Measurements from ENCODE around the gene CCM2L.

Gene CCM2L

GRCh38 chr20:32010101-32010500, at the start of gene CCM2L:
Gene CCM2L (plus strand): TSS chr20:32010438. CDS start chr20:32010455, 17 bp downstream.
- DNase-seq (ENCODE audit: low read depth) = no peak

GRCh38 chr20:31962761-31963160, 47.5 kb upstream of the CCM2L start:
- DNase-seq (ENCODE audit: low read depth) = no peak

GRCh38 chr20:31963889-31964288, 46.3 kb upstream of the CCM2L start:
- no peak for DNase-seq (ENCODE audit: low read depth)

GRCh38 chr20:31966991-31967655, 43.1 kb upstream of the CCM2L start:
- DNase-seq (ENCODE audit: low read depth) = no peak

- no peak for DNase-seq (ENCODE audit: low read depth)
Measured at GRCh38 chr20:31967830-31968249, 42.4 kb upstream of the CCM2L start, which contains the start of gene XKR7. Gene XKR7 (plus strand): TSS chr20:31968151. CDS start chr20:31968176, 25 bp downstream.

GRCh38 chr20:31968291-31969126, 41.7 kb upstream of the CCM2L start:
- no peak for DNase-seq (ENCODE audit: low read depth)

- no peak for DNase-seq (ENCODE audit: low read depth)
Measured at GRCh38 chr20:31969991-31970390, 40.2 kb upstream of the CCM2L start.

GRCh38 chr20:31972471-31973021, 37.7 kb upstream of the CCM2L start:
- DNase-seq (ENCODE audit: low read depth) = peak; percentile 18

GRCh38 chr20:31974296-31974695, 35.9 kb upstream of the CCM2L start:
- DNase-seq (ENCODE audit: low read depth) = no peak

GRCh38 chr20:31974951-31975487, 35.2 kb upstream of the CCM2L start:
- DNase-seq (ENCODE audit: low read depth) = no peak

GRCh38 chr20:31975874-31976273, 34.4 kb upstream of the CCM2L start:
- no peak for DNase-seq (ENCODE audit: low read depth)

- DNase-seq (ENCODE audit: low read depth) = no peak
Measured at GRCh38 chr20:31977080-31977479, 33.2 kb upstream of the CCM2L start.

- no peak for DNase-seq (ENCODE audit: low read depth)
Measured at GRCh38 chr20:31979713-31980426, 30.4 kb upstream of the CCM2L start.

- DNase-seq (ENCODE audit: low read depth) = no peak
Measured at GRCh38 chr20:31981784-31982183, 28.5 kb upstream of the CCM2L start.

GRCh38 chr20:31984981-31985471, 25.2 kb upstream of the CCM2L start:
- no peak for DNase-seq (ENCODE audit: low read depth)

- peak; percentile 4 for DNase-seq (ENCODE audit: low read depth)
Measured at GRCh38 chr20:31987744-31988143, 22.5 kb upstream of the CCM2L start.

GRCh38 chr20:31988430-31989015, 21.7 kb upstream of the CCM2L start:
- no peak for DNase-seq (ENCODE audit: low read depth)

GRCh38 chr20:31989030-31989645, 21.1 kb upstream of the CCM2L start:
- DNase-seq (ENCODE audit: low read depth) = no peak

GRCh38 chr20:31990641-31991338, 19.4 kb upstream of the CCM2L start:
- no peak for DNase-seq (ENCODE audit: low read depth)

GRCh38 chr20:31991339-31991705, 18.9 kb upstream of the CCM2L start:
- no peak for DNase-seq (ENCODE audit: low read depth)
